Fibroblast of peridontal ligament (primary cell): ENCODE results near the gene CCDC138.

ENCODE experiments used
- DNase-seq: peaks from one replicate; pipeline ENCODE4 v3.0.0-alpha.2; 2010; ENCODE audit errors: extremely low read depth

CCDC138 gene

DNA sequence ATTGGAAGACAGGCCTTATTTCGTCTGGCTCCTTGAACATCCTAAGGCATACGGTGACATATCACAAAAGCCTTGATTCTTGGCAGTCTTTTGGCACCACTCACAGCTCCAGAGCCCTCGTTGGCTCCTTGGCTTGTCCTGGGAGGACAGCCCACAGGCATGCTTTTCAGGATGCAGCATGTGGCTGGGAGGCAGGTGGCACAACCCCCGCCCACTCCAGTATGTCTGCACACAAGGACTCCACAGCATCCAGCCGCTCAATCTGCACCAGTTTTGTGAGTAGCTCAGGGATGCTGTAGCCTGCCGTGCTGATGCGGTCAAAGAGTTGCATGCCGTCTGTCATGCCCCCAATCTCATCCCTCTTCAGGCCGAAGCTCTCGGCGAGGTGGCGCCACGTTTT lies 110.2 kb downstream of the CCDC138 start:
- DNase-seq: no peak

DNA sequence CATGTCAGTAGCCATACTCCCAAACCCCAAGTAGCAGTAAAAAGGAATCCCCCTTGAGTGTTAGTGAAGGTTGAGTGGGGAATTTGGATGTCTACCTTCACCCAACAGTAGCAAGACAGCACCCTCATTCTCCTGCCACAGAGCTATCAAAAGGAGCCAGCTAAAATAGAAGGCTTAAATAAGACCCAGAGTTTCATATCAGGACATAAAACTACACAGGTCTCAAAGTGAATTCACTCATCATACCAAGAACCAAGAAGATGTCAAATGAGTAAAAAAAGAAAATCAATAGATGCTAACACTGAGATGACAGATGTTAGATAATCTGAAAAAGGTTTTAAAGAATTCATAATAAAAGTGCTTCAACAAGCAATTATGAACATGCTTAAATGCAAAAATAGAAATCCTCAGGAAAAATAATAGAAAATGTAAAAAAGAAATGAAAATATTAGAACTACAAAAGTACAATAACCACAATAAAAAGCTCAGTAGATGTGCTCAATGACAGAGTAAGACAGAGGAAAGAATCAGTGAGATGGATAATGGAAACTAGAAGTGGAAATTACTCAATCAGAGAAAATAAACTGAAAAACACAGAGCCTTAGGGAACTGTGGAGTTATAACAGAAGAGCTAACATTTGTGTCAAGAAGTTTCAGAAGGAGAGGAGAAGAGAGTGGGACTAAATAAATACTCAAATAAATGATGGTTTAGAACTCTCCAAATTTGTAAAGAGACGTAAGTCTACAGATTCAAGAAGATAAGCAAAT lies 111.9 kb downstream of the CCDC138 start:
- no peak for DNase-seq

DNA sequence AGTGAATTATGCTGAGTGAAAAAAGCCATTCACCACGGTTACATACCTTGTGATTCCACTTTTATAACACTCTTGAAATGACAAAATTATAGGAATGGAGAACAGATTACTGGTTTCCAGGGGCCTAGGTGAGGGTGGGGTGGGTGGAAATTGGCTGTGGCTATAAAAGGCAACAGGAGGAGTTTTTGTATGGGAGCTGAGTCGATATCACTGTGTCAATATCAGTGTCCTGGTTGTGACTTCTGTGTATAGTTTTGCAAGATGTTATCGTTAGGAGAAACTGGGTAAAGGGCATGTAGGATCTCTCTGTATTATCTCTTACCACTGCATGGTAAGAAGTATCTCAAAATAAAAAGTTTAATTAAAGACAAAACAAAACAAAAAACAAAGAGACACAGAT lies 118.1 kb downstream of the CCDC138 start:
- no peak for DNase-seq

DNA sequence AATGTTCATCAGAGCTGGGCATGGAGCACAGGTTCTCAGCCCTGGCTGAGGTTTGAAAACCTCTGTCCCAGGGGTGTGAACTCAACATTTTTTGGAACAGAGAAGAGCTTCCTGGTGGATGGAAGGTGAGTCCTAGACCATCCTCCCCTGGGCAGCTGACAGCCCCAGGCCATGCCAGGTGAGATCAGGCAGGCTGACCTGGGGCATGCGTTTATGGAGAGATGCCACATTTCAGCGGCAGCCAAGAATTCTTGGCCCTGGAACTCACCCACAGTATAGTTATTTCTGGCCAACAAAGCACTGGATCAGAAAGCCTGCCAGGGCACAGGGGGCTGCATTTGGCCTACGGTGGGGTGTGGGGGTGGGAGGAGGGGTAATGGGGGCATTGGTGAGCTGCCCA lies 118.6 kb downstream of the CCDC138 start:
- DNase-seq: no peak

DNA sequence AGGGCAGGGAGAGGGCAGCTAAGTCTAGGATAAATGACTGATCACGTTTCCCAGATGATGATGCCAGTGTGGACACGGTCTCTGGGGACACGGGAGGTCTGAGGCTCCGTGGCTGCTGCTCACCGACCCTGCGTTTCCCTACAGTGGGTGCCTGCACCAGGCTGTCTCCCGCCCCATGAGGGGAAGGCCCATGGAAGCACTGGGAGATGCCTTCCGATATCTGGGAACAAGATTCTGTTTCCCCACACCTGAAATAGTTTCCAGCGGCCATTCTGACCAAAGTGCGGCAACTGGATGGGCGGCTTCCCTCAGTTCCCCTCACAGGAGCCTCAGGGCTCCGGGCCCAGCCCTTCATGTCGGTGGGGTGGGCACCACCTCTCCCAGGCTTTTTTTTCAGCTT lies 119.3 kb downstream of the CCDC138 start:
- DNase-seq: no peak

DNA sequence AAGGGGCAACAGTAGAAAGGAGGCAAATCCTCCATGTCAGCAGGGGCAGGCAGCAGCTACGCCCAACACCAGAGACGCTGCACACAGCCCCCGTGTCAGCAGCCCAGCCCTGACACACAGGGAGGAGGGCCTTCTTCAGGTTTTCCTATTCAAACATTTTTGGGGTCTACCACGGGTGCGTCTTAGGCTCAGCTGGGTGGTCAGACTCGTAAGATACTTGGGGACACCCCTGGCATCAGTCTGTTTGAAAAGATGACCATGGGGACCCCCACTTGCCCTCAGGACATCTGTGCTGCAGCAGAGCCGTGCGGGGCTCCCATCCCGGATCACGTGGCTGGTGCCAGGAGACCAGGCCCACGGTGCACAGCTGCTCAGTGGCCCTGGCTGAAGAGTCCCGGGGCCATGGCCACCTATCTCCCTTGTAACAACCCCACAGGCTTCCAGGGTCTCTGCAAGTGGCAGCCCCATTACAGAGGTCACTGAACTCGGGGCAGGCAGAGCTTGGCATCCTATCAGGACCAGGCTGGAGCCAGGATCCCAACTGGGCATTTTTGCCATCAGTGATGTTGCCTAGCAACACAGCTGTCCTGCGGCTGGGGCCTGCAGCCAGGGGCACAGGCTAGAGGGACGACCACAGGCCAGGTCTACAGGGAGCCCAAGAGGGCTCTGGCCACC lies 120.0 kb downstream of the CCDC138 start:
- DNase-seq: no peak

DNA sequence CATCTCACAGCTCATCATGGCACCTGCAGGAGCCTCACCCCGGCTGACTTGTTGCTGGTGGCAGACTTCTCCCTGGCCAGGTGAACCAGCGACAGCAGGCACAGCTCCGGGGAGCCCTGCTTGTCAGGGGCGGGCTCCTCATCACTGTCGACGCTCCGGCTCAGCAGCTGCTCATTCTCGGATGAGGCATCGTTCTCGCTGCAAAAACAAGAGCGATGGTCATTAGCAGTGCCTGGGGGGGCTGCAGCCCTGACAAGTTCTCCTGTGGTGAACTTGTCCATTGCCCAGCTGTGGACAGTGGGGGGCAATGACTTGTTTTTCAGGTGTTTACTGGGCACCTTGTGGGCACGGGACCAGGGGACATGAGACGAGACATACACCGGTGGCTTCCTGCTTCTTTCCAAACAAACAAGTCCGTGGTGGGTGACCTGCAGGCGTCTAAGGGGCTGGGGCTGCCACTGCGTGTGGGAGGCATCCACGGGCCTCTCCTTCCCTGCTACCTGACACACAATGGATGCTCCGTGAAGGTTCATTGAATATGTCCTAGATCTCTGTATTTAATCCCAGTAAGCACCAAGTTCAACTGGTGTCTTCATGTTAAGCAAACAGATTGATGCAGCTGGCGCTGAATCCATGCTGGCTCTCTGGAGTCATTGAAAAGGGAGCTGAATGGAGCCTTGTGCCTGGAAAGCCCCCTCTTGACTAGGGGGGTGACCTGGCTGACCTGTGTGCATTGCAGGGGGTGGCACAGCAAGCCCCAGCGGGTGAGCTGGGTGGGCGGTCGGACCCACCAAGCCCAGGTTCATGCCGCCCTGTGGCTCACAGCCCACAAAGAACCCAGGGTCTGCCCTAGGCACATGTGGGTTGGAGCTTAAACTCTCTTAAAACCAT lies 121.5 kb downstream of the CCDC138 start:
- DNase-seq: no peak

DNA sequence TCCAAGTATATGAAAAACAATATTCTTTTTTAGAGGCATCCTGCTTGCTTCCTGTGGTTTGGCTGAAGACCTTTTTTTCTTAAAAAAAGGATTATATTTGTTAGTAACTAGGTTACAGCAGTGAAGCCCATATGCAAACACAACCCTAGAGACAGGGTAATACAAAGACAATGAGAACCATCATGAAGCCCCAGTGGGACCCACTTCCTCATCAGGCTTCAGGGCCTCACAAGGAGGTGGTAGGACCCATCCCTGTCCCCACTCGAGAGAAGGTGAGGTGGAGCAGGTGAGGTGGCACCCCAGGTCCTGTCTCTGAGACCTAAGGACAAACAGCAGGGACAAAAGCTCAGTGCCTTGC lies 122.1 kb downstream of the CCDC138 start:
- no peak for DNase-seq

DNA sequence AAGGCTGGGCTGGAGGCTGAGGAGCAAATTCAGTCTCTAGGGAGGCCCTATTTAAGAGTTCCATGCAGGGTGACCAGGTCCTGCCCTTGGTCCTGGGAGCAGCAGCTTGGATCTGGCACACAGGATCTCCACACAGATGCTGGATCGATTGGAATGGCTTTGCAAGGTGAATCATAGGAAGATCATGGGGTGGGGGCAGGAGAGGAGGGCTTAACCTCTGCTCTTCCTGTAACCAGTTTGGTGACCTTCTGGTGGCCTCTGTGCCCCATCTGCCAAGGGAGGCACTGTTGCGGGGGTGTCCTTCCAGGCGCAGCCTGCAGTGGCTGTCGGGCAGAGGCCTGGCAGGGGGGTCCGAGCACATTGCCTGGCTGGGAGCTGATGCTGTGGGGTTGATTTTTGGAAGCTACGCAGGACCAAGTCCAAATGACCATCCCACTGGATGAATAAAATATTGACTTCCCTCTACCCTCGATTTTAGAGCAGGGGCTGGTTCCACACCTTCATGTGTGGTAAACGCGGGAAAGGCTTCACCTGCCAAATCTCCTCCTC lies 122.8 kb downstream of the CCDC138 start:
- no peak for DNase-seq

DNA sequence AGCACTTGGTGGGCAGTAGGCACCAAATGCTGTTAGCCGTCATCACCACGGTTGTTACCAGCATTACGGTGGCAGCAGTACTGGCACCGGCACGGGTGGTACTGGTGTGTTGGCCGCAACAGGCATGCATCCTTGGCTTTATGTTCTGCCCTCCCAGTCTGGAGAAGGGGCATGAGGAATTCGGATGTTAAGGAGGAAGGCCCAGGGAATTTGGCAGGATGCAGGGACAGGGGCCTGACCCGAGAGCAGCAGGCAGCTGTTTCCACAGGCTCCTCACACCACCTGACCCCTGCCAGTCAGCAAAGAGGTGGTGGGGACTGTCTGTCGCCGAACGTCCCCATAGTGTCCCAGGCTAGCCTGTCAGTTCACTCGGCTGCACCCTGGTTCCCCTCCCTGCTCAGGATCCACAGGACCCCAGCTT lies 123.5 kb downstream of the CCDC138 start:
- no peak for DNase-seq

DNA sequence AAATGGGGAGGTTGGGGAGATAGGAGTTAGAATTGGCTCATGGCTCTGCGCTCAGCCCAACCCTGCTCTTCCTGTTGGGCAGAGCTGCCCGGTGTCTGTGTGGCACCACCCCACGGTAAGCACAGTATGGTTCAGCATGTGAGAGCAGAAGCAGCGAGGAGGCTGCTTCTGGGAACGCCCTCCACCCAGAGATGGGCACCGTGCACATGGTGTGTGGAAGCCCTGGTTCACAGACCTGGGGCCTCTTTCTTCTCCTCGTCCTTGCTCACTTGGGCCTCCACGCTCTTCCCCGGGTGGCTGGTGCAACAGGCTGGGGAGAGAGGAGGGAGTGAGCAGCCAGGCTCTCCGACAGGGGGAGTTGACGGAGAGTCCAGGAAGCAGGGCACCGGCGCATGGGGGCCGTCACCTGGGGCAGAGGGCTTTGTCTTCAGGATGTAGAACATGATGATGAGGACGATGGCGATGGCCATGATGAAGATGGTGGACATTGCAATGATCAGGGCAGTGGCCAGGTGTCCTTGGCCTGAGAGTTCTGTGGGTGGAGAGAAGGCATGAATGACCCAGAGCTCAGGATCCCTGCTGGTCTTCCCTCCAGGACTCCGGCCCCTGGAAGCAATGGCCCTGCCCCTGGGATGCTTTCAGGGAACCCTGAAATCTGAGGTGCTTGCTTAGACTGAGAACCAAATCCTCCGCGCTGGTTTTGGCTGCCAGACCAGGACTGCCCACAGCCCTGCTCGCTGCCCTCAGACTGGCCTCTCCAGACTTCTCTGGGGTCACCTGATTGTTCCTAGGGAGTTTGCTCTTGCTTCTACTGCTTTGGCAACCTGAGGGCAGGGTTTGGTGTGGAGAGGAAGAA lies 124.2 kb downstream of the CCDC138 start:
- no peak for DNase-seq

DNA sequence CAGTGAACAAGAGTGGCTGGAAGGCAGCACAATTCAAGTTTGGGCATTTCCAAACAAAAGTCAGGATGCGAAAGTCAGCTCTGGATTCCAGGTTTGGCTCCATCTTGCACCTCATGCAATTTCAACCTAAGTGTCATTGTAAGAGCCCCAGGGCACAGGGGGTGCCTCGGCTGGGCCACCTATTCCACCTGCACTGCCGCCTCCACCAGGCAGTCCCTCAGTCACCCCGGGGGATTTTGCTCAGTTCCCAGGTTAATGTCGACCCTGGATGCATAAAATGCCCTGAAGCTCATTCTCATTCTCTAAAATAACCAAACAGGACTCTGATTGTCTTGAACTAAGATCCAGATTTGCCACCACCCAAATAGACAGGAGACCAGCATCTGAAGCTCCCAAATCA lies 124.8 kb downstream of the CCDC138 start:
- no peak for DNase-seq

DNA sequence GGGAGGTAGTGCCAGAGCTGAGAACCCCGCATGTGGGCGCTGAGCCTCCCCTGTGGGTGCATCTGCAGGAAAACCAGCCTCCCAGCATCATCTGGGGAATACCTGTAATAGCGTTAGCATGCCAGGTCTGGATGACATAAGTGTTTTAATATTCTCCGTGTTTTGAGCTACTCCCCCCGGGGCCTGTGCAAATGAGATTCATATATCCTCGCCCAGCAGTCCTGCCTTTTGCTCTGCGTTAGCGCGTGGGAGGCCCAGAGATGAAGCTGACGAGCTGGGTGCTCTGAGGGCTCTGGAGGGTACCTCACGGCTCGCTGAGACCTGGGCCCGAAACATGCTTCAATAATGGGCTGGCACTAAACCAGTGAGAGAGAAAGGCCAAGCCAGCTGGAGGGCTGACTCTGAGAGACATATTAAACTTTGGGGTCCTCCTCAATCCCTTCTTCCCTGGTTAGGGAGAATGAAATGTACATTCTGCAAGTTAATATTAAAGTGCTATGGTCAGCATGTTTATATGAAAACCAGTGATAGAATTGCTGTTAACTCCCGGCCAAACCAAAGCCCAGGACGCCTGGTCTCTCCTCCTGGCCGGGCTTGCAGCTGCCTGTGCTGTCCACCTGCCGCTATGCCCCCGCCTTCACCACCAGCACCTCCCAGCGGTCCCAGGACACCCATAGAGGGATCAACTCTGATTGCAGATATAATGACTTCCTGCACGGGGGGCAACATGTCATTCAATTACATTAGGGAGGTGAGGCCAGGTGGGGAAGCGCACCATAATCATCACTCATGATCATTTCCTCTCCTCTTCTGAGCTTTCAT lies 125.4 kb downstream of the CCDC138 start:
- DNase-seq: no peak

DNA sequence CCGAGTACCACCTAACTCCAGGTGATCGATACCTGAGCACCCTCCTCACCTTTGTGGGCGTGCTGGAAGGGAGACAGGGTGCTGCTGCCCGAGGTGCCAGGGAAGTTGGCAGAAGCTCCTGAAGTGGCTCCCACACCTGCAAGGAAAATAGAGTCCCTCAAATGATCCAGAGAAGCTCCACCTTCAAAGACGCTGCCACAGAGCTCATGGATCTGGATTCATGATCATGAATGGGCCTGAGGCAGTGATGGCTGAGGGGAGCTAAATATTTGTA lies 126.0 kb downstream of the CCDC138 start:
- DNase-seq: no peak

DNA sequence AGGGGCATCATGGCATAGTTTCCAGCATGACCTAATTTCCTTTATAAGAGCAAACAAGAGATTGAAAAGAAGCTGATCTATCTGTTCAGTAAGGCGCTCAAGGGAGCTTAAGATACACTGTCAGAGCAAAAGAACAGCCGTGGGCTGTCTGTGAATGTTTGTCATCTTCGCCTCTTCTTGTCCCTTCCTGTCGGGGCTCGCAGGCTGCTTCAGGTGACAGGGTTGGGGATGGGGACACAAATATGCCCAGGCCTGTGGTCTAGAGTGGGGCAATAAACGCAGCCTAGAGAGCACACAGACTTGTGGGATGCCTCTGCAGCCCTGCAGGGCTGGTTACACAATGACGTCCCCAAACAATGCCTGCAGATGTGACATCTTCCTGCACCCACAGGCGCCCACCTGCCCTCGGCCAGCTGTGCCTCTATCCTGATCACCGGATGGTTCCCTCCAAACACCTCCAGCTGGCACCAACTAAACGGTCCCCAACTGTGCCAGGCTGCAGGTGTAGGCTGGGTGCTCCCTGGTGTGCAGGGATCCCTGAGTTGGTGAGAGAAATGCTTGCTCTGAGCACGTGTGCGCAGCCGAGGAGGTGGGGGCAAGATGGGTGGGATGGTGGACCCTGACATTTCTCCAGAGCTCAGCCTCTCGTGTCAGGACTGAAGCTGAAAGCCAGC lies 129.7 kb downstream of the CCDC138 start:
- DNase-seq: no peak

DNA sequence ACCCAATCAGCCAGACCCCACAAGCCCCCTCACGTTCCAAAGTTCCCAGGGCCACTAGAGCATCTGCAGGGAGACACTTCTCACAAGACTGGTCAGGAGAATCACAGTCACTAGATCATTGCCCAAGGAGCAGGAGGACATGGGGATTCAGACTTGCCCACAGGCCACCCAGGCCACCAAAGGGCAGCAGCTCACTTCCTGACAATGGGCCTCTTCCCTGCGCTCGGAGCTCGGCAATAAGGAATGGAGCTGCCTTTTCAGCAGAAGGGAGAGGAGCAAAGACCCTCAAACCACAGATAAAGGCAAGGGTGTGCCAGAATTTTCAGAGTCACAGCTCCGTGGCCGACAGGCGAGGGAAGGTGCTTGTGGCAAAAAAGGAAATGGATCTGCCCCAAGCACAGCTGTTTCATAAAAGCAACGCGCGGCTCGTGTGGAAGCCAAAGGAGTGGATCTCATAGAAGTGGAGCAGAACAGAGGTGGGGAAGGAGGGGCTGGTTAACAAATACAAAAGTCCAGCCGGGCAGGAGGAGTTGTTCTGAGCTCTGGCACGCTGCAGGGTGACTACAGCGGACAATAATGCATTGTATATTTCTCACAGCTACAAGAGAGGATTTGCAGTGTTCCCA lies 130.3 kb downstream of the CCDC138 start:
- no peak for DNase-seq

DNA sequence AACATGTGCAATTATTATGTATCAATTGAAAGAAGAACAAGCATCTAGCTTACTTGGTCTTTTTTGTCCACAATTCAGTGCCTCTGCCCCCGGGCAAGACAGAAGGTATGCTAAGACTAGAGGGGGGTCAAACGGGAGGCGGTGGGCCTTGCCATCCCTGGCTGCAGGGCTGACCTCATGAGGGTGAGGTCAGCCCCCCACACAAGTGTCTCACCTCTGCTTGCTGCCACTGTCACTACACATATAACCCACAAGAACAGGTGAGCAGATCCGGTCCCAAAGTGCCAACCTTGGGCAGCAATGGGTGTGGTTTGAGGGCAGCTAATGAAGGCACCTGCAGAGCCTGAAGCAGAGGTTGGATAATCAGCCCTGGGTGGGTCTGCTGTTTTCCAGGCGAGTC lies 131.0 kb downstream of the CCDC138 start:
- no peak for DNase-seq

DNA sequence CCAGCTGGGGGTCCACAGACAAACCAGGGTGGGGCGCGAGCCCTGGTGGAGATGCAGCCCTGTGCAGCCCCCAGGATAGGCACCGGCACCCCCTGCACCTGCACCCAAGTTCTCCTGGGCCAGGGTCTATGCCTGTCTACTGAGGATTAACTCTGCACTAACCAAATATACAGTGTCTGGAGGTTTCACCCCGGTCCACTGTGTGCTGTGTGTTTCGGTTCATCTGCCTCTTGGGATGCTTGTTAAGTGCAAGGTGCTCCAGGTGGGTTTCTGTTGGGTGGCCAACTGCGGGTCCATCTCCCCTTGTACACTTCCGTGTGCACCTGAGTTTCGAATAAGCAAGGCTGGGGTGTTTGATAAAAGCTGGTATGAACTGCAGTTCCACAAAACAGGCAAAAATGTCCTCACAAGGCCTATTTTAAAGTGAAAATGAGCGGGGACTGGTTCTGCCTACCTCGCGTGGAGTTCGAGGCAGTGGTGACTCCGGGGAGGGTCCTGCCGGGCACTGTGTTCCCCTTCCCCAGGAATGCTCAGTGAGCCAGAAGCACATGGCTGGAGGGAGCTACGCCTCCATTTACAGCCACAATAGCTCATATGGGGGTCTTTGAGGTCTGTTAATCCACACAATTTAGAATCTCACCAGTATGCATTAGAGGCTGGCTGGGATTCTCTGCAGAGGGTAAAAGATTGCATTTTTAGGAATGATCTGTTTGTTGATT lies 131.7 kb downstream of the CCDC138 start:
- DNase-seq: no peak

DNA sequence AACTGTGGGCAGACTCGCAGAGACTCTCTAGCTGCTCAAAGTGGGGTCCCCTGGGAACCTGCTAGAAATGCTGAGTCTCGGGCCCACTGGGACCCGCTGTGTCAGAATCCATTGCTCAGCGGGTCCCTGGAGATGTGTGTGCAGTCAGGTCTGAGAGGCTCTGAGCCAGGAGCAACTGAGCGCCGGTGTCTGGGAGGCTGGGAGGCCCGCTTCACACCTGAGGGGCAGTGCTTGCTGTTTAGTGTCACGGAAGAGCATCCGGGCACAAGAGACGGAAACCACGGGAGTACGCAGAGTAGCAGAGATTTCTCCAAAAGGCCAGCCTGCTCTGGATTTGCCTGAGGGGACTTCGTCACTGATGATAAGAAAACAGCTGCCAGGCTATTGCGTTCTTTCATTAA lies 132.4 kb downstream of the CCDC138 start:
- DNase-seq: no peak
